Astrocyte of the cerebellum (primary cell): ENCODE data around the gene CRISPLD2.

Experiments
- DNase-seq: peaks from one replicate; pipeline ENCODE4 v3.0.0-alpha.2; 2011; ENCODE audit warnings: low read depth
- H3K4me3 ChIP-seq: 2 replicates; pipeline ENCODE4 v1.5.1; 2011; ENCODE audit warnings: mild to moderate bottlenecking, low read depth, low read length, moderate library complexity
- in situ Hi-C: cut with HindIII; loops from 2 replicates; pipeline ENCODE4 v1.10.0; 2017; ENCODE audit warnings: low sequenced_read_pairs
- TF ChIP-seq, protein P1 (sequence below): IDR thresholded peaks from 2 replicates; pipeline ENCODE4 v1.5.1; 2012; ENCODE audit warnings: low read length, low read depth, moderate library complexity, mild to moderate bottlenecking; ENCODE audit errors: missing control alignments

CRISPLD2 gene

DNA sequence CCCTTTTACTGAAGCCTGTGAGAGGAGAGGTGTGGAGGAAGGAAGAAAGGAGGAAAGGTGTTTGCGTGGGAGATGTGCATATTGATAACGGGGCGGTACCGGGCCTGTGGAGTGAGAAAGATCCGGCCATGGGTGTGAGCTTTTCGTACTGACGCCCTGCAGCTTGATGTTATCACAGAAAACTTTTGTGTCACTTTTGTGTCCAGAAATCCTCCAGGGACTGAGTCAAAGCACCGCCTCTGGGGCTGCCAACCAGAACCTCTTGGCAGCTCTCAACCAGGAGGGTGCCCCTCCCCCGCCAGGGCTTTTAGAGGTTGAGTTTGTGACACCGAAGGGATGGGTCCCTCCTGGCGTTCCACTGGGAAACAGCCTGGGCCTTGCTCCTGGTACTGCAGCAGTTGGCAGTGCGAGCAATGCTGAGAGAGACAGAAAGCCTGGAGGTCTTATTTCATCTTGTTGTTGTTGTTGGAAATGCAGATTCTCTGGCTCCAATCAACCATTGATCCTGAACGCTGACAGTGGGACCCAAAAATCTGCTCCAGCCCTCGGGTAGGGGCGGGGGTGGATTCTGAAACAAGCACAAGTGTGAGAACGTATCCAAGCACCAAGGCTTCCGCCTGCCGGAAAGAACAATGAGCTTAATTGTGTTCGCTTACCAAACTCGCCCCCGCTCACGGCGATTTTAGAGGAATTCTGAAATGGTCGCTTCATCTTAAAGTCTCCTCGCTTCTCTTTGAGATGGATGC is 65.0 kb downstream of the CRISPLD2 start:
- no peak for DNase-seq
- H3K4me3 ChIP-seq: no peak overlapping the region
- in situ Hi-C loops: no loop called here
- TF ChIP-seq, protein P1, sequence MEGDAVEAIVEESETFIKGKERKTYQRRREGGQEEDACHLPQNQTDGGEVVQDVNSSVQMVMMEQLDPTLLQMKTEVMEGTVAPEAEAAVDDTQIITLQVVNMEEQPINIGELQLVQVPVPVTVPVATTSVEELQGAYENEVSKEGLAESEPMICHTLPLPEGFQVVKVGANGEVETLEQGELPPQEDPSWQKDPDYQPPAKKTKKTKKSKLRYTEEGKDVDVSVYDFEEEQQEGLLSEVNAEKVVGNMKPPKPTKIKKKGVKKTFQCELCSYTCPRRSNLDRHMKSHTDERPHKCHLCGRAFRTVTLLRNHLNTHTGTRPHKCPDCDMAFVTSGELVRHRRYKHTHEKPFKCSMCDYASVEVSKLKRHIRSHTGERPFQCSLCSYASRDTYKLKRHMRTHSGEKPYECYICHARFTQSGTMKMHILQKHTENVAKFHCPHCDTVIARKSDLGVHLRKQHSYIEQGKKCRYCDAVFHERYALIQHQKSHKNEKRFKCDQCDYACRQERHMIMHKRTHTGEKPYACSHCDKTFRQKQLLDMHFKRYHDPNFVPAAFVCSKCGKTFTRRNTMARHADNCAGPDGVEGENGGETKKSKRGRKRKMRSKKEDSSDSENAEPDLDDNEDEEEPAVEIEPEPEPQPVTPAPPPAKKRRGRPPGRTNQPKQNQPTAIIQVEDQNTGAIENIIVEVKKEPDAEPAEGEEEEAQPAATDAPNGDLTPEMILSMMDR: no peak

- TF ChIP-seq, protein P1: no peak
- H3K4me3 ChIP-seq: no peak overlapping the region
- DNase-seq: no peak
- in situ Hi-C loops: no loop called here
These were observed 65.6 kb downstream of the CRISPLD2 start for GRCh38 chr16:84885342-84885910.

GRCh38 chr16:84886497-84887090 is 66.8 kb downstream of the CRISPLD2 start:
- DNase-seq: no peak
- TF ChIP-seq, protein P1: no peak
- in situ Hi-C loops: no loop called here
- H3K4me3 ChIP-seq: no peak overlapping the region

- DNase-seq: no peak
- H3K4me3 ChIP-seq: no peak overlapping the region
- TF ChIP-seq, protein P1: no peak
- in situ Hi-C loops: no loop called here
These were observed 67.4 kb downstream of the CRISPLD2 start for GRCh38 chr16:84887207-84887606.

GRCh38 chr16:84888450-84888849 is 68.7 kb downstream of the CRISPLD2 start:
- no peak overlapping the region for H3K4me3 ChIP-seq
- in situ Hi-C loops: no loop called here
- DNase-seq: no peak
- TF ChIP-seq, protein P1: no peak

- H3K4me3 ChIP-seq: no peak overlapping the region
- TF ChIP-seq, protein P1: no peak
- no peak for DNase-seq
- in situ Hi-C loops: no loop called here
These were observed 69.3 kb downstream of the CRISPLD2 start for GRCh38 chr16:84889066-84889465.
